ENCODE results near the gene SLC35E1.
"Not testable (repeated sequence)": the region's sequence is repeated elsewhere in the genome, so short reads cannot be mapped to it uniquely, and the experiment has no call there.

Gene SLC35E1

DNA sequence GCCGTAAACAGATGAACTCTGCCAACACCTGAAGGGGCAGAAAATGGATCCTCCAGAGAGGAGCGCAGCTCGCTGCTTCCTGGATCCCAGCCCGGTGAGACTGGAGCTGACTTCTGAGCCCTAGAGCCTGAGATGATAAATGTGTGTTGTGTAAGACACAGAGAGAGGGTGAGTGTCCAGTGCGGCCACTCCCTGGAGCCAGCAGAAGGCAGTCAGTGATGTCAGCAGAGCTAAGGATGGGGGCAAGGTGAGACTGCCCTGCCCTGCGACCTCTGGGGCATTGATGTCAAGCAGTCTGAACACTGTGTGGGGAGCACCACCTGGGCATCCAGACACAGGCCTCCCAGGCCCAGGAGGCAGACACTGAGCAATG lies 9.7 kb upstream of the SLC35E1 start:
- DNase-seq (ENCODE audit: low spot score): no peak

DNA sequence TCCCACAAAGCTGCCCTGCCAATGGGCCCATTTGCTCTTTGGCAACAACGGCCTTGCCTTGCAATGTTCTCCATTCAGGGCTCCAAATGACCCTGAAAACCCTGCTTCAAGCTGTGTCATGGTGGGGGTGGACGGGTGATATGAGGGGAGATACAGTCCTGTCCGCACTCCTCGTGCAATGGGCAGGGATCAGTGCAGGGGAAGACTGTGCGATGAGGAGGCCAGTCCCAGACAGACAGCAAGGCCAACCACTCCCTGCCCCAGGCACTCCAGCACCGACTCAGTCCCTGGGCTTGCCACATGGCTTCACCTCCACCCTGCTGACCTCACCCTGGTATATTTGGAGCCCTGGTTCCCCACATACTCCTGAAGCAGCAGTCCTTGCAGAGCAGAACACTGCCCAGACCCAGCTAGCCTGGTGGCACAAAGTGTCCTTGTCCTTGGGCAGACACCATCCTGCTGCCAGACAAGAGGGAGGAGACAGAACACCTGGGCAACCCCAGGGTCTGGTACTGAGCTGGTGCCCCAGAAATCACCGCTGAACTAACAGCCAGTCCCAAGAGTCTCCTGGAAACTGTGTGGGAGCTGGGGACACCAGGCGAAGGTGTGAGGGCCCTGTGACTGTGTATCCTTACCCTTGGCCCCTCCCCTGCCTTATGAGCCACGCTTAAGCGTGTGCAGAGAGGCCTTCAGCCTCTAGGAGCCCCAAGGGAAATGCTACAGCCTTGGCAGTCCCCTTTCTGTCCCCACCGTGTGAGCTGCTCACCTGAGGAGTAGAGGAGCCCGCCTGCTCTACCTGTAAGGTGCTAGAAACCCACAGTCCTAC lies 9.1 kb upstream of the SLC35E1 start:
- DNase-seq (ENCODE audit: low spot score): no peak

DNA sequence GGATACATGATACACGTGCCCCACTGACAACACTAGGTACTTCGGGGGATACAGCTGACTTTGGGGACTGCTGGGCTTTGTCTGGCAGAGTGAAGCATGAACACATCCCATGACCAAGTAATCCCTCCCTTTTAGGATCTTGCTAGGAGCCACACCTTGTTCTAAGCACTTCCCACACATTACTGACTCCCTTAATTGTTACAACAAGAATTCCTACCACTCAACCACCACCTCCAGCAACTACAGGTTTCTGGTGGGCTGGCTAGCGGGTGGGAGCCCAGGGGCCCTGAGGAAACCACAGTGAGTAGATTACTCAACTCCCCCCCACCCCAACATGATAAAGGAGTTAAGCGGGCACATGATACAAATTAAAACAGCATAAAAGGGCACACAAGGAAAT lies 7.2 kb upstream of the SLC35E1 start:
- DNase-seq (ENCODE audit: low spot score): no peak

DNA sequence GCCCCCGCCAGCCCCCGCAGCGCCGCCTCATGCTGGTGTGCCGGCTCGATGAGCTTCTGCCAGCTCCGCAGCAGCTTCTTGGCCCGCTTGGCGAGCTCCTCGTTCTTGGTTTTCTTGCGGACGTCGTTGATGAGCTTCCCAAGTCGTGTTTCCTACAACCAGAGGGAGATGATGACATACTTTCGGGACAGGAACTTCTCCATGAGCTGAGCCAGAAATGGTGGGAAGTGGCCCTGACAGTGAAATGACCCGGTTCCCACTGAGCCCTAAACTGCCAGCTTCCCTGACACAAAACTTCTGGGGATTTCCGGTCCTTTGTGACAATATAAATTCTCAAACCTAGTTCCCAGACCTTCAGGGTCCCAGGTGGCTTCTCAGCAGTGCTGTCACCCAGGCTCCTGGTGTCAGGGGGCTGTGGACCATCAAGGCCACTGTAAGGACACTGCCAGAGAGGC lies 5.3 kb upstream of the SLC35E1 start:
- DNase-seq (ENCODE audit: low spot score): no peak

DNA sequence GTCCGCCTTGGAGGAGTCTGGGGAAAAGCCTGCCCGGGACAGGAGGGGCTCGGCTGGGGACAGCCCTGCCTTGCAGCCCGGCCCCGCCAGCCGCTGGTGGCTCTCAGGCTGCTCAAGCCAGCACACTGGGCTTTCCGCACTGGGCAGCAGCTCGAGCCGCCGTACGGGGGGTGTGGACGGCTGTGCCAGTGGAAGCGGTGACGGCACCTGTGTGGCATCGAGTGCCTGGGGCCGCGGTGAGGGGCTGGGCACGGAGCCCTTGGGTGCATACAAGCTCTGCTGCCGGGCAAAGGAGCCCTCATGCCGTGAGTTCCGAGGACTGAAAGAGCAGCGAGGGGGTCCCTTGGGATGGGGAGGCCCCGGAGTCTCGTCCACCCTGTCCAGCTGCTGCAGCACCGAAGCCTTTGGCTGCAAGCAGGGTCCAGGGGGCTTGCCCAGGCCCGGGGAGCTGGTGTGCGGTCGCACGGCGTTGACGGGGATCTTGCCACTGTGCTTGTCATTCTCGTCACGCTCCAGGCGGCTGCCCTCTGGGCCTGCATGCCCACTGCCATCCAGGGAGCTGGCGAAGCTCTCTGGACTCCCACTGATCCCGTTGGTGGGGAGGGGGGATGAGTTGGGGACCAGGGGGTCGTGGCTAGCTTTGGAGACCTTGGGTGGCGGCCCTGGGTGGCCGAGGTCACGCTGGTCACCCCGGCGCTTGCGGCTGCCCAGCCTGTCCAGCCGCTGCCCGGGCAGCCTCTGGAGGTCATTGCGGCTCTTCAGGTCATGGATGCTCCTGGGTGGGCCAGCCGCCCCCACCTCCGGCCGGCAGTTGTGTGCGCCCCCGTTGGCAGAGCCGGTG lies 4.7 kb upstream of the SLC35E1 start:
- no peak for DNase-seq (ENCODE audit: low spot score)

DNA sequence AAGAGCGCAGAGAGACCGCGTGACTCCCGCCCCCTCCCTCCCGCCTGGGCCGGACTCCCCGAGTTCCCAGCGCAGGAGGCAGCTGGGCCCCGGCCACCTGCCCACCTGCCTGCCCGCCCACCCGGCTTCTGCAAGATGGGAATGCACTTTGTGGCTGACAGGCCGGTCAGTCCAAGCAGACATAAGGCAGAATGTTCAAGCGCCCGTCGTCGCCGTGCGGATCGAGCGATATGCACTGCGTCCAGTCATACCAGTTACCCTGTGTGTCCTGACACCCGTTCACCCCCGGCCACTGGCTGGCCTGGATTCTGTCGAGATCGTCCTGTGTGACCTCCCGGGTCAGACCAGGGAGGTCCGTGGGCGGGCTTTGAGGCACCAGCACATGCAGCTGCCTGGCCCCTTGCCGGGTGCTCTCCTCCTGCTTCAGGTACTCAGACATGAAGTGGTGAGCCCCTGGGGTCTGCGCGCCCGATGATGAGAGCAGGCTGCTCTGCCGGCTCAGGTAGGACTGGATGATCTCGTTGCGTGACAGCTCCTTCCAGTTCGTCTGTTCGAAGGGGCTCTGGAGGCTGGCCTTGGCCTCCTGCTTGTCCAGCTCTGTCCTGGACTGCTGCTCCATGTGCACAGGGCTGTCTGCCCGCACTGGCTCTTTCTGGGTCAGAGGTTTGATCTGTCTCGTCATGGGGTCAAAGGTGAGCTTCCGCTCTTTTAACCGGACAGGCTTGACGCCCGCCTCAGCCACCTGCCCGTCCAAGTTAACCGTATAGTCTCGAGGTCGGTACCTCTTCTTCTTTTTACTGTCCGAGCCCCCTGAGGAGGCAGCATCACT lies 3.9 kb upstream of the SLC35E1 start:
- DNase-seq (ENCODE audit: low spot score): no peak

DNA sequence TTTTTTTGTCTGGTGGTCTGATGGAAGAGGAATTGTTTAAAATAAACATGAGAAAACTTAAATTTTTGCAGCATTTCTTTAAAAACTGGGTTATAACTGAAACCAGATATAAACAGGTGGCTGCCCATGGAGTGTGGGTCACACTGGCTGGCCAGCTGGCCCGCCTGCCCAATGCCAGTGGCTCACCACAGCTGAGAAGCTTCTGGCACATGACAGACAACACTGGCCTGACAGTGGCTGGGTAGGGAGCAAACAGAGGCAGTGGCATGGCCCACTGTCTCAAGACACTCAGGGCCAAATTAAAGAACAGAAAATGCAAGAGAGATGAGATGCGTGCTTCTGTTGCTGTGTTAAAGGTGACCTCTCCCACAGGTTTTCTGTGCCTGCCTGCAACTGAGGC lies 3.1 kb upstream of the SLC35E1 start:
- no peak for DNase-seq (ENCODE audit: low spot score)

DNA sequence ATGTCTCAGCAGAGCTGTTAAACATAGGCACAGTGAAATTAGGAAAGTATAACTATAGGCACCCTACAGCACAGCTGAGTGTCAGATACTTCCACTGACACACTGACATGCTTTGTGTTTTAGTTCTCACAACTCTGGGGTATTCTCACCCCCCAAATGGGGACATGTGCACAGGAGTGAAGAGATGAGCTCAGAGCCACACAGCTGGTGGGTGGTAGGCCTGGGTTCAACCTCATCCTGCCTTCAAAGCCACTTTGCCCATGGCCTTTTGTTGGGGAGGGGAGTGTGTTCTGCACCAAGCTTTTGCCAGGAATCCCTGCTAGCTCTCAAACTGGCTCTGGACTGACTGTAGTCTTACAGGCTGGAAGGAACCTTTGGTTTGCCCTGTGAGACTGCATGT lies 1.7 kb upstream of the SLC35E1 start:
- DNase-seq (ENCODE audit: low spot score): no peak

DNA sequence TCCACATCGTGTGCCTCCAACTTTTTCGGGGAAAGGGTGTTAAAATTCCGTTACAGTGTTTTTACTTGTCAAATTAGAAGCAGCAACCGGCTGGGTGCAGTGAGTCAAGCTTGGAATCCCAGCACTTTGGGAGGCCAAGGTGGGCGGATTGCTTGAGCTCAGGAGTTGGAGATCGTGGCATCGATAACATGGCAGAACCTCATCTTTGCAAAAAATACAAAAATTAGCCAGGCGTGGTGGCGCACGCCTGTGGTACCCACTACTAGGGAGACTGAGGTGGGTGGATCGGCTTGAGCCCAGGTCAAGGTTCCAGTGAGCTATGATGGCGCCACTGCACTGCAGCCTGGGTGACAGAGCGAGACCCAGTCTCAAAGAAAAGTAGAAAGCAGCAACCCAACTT lies 1.1 kb upstream of the SLC35E1 start:
- no peak for DNase-seq (ENCODE audit: low spot score)

DNA sequence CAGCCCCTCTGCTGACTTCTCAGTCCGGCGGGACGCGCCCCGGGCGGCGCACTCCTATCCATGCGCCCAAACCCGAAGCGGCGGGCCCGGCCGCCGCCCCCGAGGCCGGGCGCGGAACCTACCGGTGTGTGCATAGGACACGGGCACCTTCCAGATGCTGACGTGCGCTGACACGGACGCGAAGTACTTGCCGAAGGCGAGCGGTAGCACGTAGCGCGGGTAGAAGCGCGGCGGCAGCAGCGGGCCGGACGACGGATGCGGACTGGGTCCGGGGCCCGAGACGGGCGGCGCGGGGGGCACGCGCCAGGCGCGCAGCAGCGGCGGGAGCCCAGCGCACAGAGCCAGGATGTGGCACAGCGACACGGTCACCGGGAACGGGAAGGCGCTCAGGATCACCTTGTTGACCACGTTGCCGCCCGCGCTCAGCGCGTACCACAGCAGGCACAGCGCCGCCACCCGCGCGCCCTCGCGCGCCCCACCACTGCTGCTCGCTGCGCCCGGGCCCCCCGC lies 338 bp downstream of the SLC35E1 start:
- DNase-seq (ENCODE audit: low spot score): no peak

DNA sequence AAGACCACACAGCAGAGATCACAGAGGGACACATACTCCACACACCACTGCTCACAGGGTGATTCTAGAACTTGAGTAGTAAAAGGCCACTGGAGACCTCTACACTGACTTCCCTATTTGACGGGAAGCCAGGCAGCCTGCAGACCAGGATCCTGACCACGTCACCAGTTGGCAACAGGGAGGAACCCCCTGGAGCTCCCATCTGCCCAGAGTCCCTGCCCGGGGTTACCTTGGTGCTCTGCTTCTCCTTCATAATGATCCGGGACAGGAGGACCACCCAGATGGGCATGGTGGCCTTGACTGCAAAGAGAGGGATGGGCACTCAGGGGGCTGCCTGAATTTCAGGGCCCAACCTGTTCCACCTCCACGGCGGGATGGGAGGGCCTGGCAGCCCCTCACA lies 932 bp downstream of the SLC35E1 start:
- DNase-seq (ENCODE audit: low spot score): no peak

DNA sequence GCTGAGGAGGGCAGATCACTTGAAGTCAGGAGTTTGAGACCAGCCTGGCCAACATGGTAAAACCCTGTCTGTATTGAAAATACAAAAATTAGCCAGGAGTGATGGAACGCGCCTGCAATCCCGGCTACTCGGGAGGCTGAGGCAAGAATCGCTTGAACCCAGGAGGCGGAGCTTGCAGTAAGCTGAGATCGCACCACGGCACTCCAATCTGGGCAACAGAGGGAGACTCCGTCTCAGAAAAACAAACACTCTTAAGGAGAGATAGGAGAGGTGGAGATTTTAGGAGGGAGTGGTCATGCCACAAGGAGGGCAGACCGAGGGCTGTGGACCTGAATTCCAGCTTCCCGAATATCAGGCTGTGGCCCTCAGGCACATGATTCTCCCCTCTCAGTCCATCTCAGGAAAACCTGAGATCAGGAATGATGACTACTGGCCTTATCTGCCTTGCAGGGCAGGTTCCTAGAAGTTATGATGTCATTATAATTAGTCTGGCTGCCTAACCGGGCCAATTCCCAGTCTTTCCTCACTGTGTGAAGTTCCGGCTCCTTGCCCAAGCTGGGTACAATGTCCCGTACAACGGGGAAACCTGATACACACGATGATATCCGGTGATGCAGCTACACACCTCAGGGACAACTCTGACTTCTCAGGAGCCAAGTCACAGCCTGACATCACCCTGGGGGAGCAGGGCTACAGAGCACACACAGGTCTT lies 2.5 kb downstream of the SLC35E1 start:
- DNase-seq (ENCODE audit: low spot score): no peak

DNA sequence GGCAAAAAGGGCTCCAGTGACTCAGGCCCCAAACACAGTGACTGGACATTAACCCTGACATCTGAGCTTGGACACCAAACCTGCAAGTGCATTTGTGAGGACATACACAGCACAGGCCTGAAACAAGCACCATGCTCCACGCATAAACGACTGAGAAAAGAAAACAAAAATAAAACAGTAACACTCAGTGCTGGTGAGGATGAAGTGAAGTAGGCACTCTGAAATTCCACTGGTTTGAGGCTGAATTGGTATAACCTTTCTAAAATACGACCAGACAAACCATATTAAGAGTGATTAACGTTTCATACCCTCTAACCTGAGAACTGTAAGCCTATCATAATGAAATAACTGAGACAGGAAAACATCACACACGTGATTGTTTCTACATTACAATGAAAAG lies 5.5 kb downstream of the SLC35E1 start:
- no peak for DNase-seq (ENCODE audit: low spot score)

DNA sequence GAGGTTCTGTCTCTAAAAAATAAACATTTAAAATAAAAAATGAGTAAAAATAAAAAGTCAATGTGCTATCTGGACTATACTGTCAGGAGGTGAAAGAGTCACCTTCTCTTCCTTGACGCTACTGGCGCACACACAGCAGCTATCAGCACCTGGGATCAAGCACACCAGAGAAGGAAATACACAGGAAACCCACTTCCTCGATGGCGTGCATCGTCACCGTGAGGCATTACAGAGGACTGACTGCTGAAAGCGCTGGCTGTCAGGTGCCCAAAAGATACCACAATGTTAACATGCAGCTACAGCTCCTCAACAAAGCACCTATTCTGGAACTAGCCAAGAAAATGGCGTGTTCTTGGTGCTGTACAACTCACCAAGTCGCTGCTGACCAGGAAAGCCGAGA lies 6.1 kb downstream of the SLC35E1 start:
- DNase-seq (ENCODE audit: low spot score): no peak

DNA sequence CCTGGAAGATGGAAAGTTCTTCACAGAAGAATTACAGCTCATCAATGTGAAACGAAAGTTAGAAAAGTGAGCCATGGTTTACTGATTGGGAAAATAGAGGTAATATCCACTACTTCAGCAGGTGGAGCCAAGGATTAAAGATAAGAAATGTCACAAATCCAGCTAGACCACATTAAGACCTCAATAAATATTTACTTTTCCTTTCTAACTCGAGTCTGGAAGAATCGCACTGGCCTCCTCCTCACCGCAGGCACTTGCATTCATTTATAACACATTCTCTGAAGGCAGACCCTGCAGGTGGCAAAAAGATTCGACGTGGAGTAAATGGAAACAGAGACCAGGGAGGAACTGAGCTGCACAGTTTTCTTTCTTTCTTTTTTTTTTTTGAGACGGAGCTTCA lies 7.4 kb downstream of the SLC35E1 start:
- no peak for DNase-seq (ENCODE audit: low spot score)

DNA sequence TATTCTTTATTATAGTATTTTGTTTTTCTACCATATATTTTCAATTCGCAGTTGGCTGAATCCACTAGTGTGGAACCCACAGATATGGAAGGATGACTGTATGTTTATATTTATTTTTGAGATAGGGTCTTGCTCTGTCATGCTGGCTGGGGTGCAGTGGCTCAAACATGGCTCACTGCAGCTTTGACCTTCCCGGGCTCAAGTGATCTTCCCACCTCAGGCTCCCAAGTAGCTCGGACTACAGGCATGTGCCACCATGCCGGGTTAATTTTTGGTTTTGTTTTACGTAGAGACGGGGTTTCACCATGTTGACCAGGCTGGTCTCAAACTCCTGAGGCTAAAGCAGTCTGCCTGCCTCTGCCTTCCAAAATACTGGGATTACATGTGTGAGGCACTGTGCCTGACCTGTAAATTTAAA lies 9.6 kb downstream of the SLC35E1 start:
- no peak for DNase-seq (ENCODE audit: low spot score)

DNA sequence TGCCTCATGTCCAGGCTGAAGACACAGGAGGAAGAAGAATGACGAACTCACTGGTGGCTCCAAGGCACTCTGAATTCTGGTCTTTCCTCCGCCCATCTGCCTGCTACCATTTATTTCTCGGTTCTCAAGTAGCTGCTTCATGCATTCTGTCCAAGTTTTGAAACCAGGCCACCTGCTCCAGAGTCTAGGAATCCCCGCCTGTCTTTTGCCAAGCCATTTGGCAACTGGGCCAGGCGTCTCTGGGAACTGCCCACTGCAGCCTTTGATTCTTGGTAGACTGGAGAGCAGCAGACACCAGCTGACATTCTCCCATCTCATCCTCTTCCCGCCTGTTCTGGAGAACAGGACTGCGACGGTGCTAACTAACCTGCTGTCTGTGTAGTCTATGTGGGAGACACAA lies 10.8 kb downstream of the SLC35E1 start:
- DNase-seq (ENCODE audit: low spot score): peak; percentile 49

DNA sequence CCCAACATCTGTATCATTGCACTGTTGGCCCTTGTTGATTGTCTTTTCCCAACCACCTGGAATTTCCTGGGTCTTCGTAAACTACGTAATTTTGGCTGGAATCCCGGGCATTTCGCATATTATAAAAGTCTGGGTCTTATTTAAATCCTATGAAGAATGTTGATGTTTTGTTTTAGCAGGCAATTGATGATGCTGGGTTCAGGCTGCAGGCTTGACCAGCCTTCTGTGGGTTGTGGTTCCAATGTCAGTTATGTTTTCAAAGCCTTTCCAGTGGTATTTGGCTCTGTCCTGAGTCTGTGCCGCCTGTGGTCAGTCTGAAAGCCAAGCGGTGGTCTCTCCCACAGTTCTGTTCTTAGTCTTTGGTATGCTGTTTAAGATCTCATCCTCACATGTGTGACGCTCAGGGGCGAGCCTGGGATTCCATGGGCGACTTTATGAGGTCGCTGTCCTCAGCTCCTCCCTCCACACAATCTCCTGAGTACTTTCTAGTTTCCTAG lies 12.4 kb downstream of the SLC35E1 start:
- DNase-seq (ENCODE audit: low spot score): no peak

DNA sequence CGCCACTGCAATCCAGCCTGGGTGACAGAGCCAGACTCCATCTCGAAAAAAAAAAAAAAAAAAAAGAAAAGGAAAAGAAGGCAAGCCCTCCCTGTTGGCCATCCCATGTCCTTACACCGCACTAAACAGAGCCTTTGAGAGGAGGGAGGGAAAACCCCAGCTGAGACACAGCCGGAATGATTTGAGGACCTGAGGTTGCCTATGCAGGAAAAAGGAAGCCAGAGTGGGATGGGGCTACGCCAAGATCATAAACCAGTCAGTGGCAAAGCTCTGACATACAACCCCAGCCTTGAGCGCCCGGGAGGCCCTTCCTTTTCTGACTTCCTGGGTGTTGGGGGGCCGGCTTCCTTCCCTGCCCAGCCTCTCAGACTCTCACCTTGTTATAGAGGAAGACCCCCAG lies 17.4 kb downstream of the SLC35E1 start:
- DNase-seq (ENCODE audit: low spot score): no peak

DNA sequence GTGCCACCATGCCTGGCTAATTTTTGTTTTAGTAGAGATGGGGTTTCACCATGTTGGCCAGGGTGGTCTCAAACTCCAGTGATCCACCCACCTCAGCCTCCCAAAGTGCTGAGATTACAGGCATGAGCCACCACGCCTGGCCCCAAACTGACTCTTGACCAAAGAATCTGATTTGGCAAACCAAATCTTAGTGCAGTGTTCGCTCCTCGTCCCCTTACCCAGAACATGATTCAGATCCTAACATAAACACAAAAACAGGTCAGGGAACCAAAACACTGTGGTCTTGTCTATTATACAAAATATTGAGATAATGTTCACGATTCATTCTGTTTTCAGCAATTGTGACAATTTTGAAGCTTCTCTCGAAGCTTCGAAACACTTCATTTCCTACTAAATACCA lies 20.3 kb downstream of the SLC35E1 start:
- DNase-seq (ENCODE audit: low spot score): not testable (repeated sequence)

DNA sequence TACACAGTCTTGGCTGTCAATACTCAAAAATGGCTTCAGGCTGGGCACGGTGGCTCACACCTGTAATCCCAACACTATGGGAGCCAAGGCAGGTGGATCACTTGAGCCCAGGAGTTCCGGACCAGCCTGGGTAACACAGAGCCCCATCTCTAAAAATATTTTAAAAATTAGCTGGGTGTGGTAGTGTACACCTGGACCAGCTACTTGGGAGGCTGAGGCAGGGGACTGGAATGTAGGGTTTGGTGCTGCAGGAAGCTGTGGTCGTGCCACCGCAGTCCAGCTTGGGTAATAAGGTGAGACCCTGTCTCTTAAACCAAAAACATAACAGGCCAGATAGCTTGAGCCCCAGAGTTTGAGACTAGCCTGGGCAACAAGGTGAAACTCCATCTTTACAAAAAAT lies 23.3 kb downstream of the SLC35E1 start:
- DNase-seq (ENCODE audit: low spot score): no peak
